NCI-H187 treated with DMSO at 0.1 percent for 48 hours (cell line): ENCODE results near the gene ERICH6B.

ENCODE experiments used
- DNase-seq: peaks from one replicate; lab custom pipeline; 2025; lab: John Stamatoyannopoulos, UW

ERICH6B gene

DNA sequence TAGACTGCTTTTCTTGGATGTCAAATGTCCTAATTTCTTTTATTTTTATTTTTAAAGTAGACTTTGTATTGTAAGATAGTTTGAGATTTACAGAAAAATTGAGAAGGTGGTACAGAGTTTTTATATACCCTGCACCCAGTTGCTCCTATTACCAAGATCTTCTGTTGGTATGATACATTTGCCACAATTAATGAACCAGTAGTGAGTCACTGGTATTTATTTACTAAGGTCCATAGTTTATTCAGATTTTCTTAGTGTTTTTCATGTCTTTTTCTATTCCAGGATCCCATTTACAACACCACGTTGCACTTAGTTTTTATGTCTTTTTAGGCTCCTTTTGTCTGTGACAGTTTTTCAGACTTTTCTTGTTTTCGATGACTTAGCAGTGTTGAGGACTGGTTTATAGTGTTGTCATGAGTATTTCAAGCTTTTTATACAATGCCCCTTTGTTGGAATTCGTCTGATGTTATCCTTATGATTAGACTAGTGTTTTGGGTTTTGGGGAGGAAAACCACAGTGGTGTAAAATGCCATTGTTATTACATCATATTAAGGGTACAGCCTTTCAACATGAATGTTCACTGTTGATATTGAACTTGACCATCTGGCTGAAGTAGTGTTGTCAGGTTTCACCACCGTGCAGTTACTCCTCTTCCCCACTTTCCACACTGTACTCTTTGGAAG is 114.9 kb downstream of the ERICH6B start:
- DNase-seq: no peak

DNA sequence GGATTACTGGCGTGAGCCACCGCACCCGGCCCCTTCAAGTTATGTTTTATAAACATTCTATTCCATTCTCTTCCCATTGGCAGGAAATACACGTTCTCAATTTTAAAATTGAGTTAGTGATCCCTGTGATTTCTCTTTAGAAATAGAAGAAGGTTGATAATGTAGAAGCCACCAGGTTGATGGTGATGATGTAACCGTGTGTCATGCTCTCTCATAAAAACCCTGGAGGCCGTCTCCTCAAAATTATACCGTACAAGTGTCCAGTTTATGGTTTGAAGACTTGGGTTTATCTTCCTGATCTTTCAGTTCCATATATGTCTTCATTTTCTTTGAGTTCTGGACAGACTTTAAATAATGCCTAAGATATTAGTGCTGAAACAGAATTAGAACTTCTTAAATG is 118.6 kb downstream of the ERICH6B start:
- DNase-seq: no peak

DNA sequence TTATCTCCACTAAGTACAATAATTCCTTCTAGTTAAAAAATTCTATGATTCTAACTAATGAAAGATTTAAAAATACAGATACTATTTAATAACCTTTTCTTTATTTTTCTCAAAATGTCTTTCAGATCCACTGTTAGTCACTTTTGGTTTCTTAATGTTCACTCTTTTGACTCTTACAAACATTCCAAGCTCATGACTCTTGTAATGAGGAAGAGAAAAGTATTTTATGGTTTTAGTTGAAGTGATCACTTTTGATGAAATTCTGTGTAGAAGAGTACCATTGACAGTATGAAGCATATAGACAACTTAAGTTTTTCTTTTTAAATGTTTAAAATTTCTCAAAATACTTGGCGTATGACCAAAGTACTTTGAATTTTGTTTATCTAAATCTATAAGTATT is 123.0 kb downstream of the ERICH6B start:
- no peak for DNase-seq
